ENCODE measurements around the gene CYTH1.
"Not testable (repeated sequence)": the region's sequence is repeated elsewhere in the genome, so short reads cannot be mapped to it uniquely, and the experiment has no call there.

The CYTH1 gene

DNA sequence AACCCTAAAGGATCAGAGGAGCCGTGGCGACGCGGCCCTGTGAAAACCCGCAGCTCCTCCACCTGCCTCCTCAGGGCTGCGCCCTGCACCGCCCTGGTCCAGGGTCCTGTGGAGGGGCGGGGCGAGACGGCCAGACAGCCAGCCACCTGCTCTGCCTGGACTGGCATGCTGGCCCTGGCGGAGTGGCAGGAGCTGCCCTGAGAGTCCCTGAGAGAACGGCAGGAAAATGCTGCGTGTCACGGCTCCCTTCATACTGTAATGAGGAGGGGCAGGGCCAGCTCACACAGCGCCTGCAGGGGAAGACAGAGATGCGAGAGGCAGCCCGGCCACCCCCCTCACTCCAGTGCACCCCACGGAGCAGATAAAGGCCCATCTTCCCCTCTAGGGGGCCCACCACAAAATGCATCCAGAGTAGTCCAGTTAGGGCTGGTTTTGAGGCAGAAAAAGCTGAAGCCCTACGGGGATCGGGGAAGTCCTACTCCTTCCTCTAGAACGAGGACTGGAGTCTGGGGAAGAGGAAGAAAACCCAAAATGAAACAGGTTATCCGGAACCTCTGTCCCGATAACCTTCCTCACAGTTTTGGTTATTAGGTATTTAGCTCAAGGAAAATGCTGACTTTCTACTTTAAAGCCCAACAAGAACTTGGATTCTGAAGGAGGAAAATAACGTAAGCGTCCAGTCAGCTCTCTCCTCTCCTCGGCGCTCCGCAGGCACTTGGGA lies 107.3 kb downstream of the CYTH1 start:
- no peaks in the 10 kb centered on the region for H3K9me3 ChIP-seq
- TF ChIP-seq CTCF (IDR thresholded peaks at IDR 0.05), result no peak
- H3K27ac ChIP-seq, result peak overlapping the region; percentile 10
- no peaks in the 10 kb centered on the region for H3K27me3 ChIP-seq
- H3K36me3 ChIP-seq, result peaks cover 97% of the 10 kb centered on the region
- no peaks in the 10 kb centered on the region for H3K4me1 ChIP-seq (ENCODE audit: control insufficient read depth in 1 of 2, insufficient read depth in 1 of 2, low read depth in 1 of 2, low read length in 1 of 2)
- H3K4me3 ChIP-seq (ENCODE audit: low read depth in 1 of 2, low read length in 1 of 2), result no peak overlapping the region

DNA sequence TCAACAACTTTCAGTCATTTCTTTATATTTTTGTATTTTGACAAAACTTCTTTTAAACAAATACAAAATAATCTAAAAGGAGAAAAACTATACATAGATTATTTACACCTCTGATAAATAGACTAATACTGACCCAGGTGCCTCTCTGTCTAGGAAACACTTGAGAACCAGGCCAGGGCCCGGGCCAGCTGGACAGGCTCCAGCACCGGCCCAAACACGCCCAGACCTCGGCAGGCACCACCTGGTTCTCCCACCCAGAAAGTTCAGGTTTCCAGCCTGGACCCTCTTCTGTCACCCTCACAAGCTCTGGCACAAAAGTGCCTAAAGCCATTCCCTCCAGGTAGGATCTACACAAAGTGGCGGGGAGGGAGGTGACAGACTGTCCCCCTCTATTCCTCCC lies 107.9 kb downstream of the CYTH1 start:
- no peak for TF ChIP-seq CTCF (IDR thresholded peaks at IDR 0.05)
- H3K36me3 ChIP-seq, result peaks cover 92% of the 10 kb centered on the region
- no peaks in the 10 kb centered on the region for H3K27me3 ChIP-seq
- H3K4me1 ChIP-seq (ENCODE audit: control insufficient read depth in 1 of 2, insufficient read depth in 1 of 2, low read depth in 1 of 2, low read length in 1 of 2), result no peaks in the 10 kb centered on the region
- H3K27ac ChIP-seq, result peak overlapping the region; percentile 10
- no peak overlapping the region for H3K4me3 ChIP-seq (ENCODE audit: low read depth in 1 of 2, low read length in 1 of 2)
- no peaks in the 10 kb centered on the region for H3K9me3 ChIP-seq

DNA sequence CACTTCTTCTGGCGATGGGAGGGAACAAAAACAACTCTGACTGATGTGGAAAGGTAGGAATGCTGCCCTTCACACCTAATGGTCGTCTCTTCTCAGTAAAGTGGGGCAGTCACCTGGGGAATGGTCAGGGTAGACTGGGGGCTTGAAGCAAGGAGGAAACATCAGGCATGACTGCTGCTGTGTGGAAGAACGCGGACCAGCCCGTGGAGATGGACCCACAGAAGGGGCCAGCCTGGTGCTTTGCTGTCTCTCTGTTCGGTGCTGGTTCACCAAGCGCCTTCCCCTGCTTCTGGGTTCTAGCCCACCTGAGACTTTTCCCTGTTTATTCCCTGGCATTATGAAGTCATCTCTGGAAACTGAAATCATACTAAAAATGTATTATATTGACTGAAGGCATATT lies 108.7 kb downstream of the CYTH1 start:
- Histone ChIP-seq H3K4me3 (ENCODE audit: low read depth in 1 of 2, low read length in 1 of 2) (no peak overlapping the region), H3K27ac (peak overlapping the region; percentile 7), H3K27me3 (no peaks in the 10 kb centered on the region), H3K36me3 (peaks cover 85% of the 10 kb centered on the region), H3K4me1 (ENCODE audit: control insufficient read depth in 1 of 2, insufficient read depth in 1 of 2, low read depth in 1 of 2, low read length in 1 of 2) (no peaks in the 10 kb centered on the region), H3K9me3 (no peaks in the 10 kb centered on the region)
- TF ChIP-seq CTCF (IDR thresholded peaks at IDR 0.05), result no peak

DNA sequence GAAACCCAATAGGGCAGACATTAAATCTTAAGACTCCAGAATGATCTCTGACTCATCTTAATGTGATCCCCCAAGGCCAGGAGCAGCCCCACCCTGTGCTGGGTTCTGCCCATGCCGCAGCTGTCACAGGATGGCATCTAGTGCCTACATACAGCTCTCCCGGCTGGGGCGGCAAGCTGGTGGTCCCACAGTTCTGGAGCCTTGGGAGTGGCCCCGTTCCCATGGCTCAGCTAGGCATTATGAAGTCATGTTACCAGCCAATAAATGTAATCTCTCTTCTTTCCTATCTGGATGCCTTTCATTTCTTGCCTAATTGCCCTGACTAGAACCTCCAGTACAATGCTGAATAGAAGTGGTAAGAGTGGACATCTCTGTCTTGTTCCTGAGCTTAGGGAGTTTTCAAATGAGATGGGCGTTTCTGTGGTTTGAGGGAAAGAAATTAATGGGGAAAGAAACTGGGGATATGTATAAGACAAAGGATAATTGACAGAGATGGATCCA lies 109.2 kb downstream of the CYTH1 start:
- no peak overlapping the region for H3K4me3 ChIP-seq (ENCODE audit: low read depth in 1 of 2, low read length in 1 of 2)
- H3K9me3 ChIP-seq, result no peaks in the 10 kb centered on the region
- no peaks in the 10 kb centered on the region for H3K27me3 ChIP-seq
- peaks cover 84% of the 10 kb centered on the region for H3K36me3 ChIP-seq
- peak overlapping the region; percentile 7 for H3K27ac ChIP-seq
- TF ChIP-seq CTCF (IDR thresholded peaks at IDR 0.05), result no peak
- H3K4me1 ChIP-seq (ENCODE audit: control insufficient read depth in 1 of 2, insufficient read depth in 1 of 2, low read depth in 1 of 2, low read length in 1 of 2), result no peaks in the 10 kb centered on the region

DNA sequence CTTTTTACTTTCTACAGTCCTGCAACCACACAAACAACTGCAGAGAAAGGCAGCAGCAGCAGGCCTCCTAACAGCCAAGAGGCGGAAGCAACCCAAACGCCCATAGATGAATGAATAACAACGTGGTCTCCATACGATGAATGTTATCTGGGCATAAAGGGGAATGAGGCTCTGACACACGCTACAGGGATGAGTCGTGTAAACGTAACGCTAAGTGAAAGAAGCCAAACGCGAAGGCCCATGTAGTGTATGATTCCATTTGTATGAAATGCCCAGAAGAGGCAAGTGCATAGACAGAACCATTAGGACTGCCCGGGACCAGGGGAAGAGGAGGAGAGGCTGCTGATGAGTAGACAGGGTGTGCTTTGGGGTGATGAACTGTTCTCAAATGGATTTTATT lies 110.1 kb downstream of the CYTH1 start:
- H3K36me3 ChIP-seq, result peaks cover 80% of the 10 kb centered on the region
- no peak for TF ChIP-seq CTCF (IDR thresholded peaks at IDR 0.05)

GRCh38 chr17:78671726-78672001 lies 110.4 kb downstream of the CYTH1 start:
- peaks cover 76% of the 10 kb centered on the region for H3K36me3 ChIP-seq
- H3K4me1 ChIP-seq (ENCODE audit: control insufficient read depth in 1 of 2, insufficient read depth in 1 of 2, low read depth in 1 of 2, low read length in 1 of 2); H3K27ac ChIP-seq; H3K4me3 ChIP-seq (ENCODE audit: low read depth in 1 of 2, low read length in 1 of 2); H3K9me3 ChIP-seq; H3K27me3 ChIP-seq: not testable (repeated sequence)

More for the DNA sequence above, 110.1 kb downstream of the CYTH1 start:
- Histone ChIP-seq H3K27me3 (no peaks in the 10 kb centered on the region), H3K4me1 (ENCODE audit: control insufficient read depth in 1 of 2, insufficient read depth in 1 of 2, low read depth in 1 of 2, low read length in 1 of 2) (no peaks in the 10 kb centered on the region), H3K27ac (no peak overlapping the region), H3K4me3 (ENCODE audit: low read depth in 1 of 2, low read length in 1 of 2) (no peak overlapping the region), H3K9me3 (no peaks in the 10 kb centered on the region)
